ENCODE data around the gene ZNF668.

ZNF668 gene

DNA sequence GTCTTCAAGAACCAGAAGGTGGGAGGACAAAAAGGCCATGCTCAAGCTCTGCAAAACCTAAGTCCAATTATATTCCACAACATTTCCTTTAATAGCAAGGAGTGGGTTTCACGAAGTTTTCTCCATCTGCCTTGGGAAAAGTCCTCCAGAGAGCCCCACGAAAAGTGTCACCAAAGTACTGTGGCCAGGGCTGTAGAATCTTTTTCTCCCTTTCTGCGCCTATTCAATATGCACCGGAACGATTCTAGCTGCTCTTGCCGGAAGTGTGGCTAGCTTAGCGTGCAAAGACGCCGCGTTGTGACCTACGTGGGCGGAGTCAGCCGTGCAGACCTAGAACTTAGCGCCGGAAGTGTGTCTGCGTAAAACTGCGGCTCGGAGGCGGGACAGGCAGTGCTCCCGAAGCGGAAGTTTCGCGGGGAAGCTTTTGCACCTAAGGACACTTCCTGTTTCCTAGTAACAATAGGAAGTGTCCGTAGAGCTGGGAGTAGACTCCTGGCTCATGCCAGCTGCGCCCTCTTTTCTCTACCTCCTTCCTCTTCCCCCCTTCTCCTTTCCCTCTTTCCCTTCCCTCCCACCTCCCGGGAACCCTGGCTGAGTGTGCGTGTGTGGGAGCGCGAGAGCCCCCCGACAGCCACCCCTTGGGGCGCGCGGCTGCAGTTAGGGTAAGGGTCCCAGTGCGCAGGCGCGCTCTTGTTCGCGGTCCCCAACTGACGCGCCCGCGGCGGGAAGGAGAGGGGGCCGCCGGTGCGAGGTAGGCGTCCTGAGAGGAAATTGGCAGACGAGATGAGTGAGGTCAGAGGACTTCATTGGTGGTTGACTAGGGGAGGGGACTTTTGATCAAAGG, at the start of gene ZNF668, which contains the start of gene ZNF646:
Gene ZNF668, minus strand, starts transcription at position 271 of the 844 bp plus-strand sequence. CDS start 9,781 bp downstream, outside the sequence.
Gene ZNF646, plus strand, starts transcription at position 453 of the 844 bp plus-strand sequence. CDS start 1,903 bp downstream, outside the sequence.
- peak; percentile 87 to 94 (median 93) for DNase-seq (ENCODE audit: low read depth in 3 of 3, low spot score in 1 of 3)

- no peak for DNase-seq (ENCODE audit: low read depth in 3 of 3, low spot score in 1 of 3)
Observed at GRCh38 chr16:31120129-31120528, 46.1 kb upstream of the ZNF668 start.

DNA sequence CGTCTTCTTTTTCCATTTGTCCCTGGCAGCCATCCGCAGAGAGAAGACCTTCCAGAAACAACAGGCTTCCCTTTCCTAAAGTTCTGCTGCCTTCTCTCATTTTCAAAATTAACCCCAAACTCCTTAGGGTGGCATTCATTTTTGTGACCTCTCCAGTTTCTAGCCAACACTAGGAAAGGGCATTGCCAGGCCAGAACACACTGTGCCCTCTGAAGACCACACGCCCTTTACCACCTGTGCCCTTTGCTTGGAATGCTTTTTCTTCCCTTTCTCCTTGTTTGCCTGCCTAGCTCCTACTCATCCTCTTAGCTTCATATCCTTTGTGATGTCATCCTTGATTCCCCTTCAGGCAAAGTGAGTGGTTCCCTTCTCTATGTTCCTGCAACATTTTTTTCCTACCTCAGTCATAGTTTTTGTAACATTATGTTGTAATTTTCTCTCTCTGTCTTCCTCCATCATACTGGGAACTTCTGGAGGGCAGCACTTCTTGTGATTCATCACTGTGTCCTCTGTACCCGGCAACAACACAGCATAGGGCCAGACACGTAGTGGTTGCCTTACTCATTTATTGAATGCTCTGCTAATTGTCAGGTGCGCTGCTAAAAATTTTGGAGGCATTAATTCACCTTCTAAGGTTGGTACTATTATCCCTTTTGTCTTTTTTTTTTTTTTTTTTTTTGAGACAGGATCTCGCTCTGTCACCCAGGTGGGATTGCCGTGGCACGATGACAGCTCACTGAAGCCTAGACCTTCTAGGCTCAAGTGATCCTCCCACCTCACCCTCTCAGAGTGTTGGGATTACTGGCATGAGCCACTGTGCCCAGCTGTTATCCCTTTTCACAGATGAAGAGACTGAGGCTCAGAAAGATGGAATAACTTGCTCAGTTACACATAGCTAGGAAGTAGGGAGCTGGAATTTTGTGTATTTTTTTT, 44.4 kb upstream of the ZNF668 start:
- DNase-seq (ENCODE audit: low read depth in 3 of 3, low spot score in 1 of 3): no peak

- DNase-seq (ENCODE audit: low read depth in 3 of 3, low spot score in 1 of 3): peak; percentile 89 to 91 (median 91)
Observed at GRCh38 chr16:31117384-31118222, 43.6 kb upstream of the ZNF668 start, which contains the start of gene KAT8. Gene KAT8 (plus strand): TSS chr16:31117664. CDS start chr16:31117682, 18 bp downstream.

DNA sequence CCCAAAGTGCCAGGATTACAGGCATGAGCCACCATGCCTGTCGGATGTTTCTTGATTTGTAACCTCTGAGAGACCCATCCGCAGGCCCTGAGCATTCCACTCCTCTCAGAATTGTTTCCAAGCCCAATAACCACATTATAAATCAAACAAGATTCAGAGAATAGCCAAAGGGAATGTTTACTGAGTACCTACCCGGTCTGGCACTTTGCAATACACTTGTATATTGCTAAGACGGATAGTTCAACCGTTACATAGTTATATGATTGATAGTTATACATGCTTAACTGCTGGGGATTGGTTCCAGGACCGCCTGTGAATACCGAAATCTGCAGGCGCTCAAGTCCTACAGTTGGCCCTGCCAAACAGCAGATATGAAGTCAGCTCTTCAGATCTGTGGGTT, 40.4 kb upstream of the ZNF668 start:
- no peak for DNase-seq (ENCODE audit: low read depth in 3 of 3, low spot score in 1 of 3)

GRCh38 chr16:31113121-31114120, 39.4 kb upstream of the ZNF668 start:
- DNase-seq (ENCODE audit: low read depth in 3 of 3, low spot score in 1 of 3): no peak

GRCh38 chr16:31112711-31113110, 38.7 kb upstream of the ZNF668 start:
- DNase-seq (ENCODE audit: low read depth in 3 of 3, low spot score in 1 of 3): no peak

GRCh38 chr16:31111881-31112466, 37.9 kb upstream of the ZNF668 start:
- no peak for DNase-seq (ENCODE audit: low read depth in 3 of 3, low spot score in 1 of 3)

GRCh38 chr16:31110106-31111034, 36.3 kb upstream of the ZNF668 start:
- DNase-seq (ENCODE audit: low read depth in 3 of 3, low spot score in 1 of 3): no peak

- DNase-seq (ENCODE audit: low read depth in 3 of 3, low spot score in 1 of 3): no peak
Observed at GRCh38 chr16:31109622-31110021, 35.6 kb upstream of the ZNF668 start.

GRCh38 chr16:31108794-31109558, 34.9 kb upstream of the ZNF668 start:
- DNase-seq (ENCODE audit: low read depth in 3 of 3, low spot score in 1 of 3): no peak

GRCh38 chr16:31108035-31108793, 34.2 kb upstream of the ZNF668 start, which contains the start of gene BCKDK:
Gene BCKDK (plus strand): TSS chr16:31108386. CDS start chr16:31109224, 838 bp downstream.
- DNase-seq (ENCODE audit: low read depth in 3 of 3, low spot score in 1 of 3): peak in 2 of 3 donors; percentile 19 to 63

GRCh38 chr16:31107465-31107867, 33.4 kb upstream of the ZNF668 start:
- no peak for DNase-seq (ENCODE audit: low read depth in 3 of 3, low spot score in 1 of 3)

- no peak for DNase-seq (ENCODE audit: low read depth in 3 of 3, low spot score in 1 of 3)
Observed at GRCh38 chr16:31106509-31107464, 32.7 kb upstream of the ZNF668 start.

GRCh38 chr16:31105677-31106213, 31.7 kb upstream of the ZNF668 start:
- DNase-seq (ENCODE audit: low read depth in 3 of 3, low spot score in 1 of 3): peak; percentile 19 to 82 (median 44)

All from stimulated activated CD4-positive, alpha-beta T cell treated with anti-CD3 and anti-CD28 coated beads, TNF-alpha, amount 100 ng/mL, for 1 hour (primary cell).